Stimulated activated CD4-positive, alpha-beta T cell treated with anti-CD3 and anti-CD28 coated beads, Interleukin-2, amount 100 ng/mL, for 48 hours (primary cell): ENCODE data around the gene CFB.
A peak's percentile ranks its signal among the peaks of the same experiment; 100 is the strongest.
"Not testable (repeated sequence)": the region's sequence is repeated elsewhere in the genome, so short reads cannot be mapped to it uniquely, and the experiment has no call there.

Experiments
- DNase-seq, 2 donors: peaks; one replicate each; pipeline ENCODE4 v3.0.0-alpha.2; 2020

The CFB gene

DNA sequence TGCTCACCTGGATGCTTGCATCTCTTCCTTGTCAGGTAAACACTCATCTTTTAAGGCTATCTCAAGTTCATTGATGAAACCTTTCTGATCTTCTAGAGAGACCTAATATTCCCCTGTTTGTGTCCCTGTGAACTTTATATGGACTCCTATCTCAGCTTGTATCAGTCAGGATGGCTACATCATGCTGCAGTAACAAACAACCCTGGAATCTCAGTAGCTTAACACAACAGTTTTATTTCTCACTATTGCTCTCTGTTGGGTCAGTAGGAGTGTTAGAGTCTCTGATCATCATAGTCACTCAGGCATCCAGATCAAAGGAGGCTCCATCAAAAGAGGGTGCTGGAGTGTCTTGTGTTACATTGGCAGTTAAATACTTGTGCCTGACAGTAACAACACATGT, 30.5 kb upstream of the CFB start:
- no peak for DNase-seq

DNA sequence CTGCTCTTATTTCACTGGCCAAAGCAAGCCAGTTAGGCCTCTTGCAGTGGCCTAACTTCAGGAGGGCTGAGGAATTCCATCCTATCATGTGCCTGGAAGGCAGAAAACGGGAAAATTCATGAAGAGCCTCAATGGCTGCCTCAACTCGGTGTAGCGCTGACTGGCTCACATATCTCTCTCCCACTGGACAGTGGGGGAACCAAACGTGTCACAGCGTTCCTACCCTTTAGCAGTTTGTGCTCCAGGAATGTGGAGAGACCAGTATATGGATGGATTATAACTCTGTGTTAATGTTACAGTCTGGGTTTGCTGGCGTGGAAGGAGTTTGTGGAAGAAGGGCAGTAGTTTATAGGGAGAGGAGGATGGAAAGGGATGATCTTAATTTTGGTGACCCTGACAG, 30.1 kb upstream of the CFB start:
- DNase-seq = no peak

DNA sequence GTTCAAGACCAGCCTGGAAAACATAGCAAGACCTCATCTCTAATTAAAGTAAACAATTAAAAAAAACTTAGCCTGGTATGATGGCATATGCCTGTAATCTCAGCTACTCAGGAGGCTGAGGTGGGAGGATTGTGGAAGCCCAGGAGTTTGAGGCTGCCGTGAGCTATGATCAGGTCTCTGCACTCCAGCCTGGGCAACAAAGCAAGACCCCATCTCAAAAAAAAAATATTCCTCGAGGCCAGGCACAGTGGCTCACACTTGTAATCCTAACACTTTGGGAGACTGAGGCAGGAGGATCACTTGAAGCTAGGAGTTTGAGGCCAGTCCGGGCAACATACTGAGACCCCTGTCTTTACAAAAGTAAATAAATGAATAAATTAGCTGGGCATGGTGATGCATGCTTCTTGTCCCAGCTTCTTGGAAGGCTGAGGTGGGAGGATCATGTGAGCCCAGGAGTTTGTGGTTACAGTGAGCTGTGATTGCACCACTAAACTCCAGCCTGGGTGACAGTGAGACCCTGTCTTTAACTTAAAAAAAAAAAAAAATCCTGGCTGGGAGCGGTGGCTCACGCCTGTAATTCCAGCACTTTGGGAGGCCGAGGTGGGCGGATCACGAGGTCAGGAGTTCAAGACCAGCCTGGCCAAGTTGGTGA, 27.7 kb upstream of the CFB start:
- no peak for DNase-seq

DNA sequence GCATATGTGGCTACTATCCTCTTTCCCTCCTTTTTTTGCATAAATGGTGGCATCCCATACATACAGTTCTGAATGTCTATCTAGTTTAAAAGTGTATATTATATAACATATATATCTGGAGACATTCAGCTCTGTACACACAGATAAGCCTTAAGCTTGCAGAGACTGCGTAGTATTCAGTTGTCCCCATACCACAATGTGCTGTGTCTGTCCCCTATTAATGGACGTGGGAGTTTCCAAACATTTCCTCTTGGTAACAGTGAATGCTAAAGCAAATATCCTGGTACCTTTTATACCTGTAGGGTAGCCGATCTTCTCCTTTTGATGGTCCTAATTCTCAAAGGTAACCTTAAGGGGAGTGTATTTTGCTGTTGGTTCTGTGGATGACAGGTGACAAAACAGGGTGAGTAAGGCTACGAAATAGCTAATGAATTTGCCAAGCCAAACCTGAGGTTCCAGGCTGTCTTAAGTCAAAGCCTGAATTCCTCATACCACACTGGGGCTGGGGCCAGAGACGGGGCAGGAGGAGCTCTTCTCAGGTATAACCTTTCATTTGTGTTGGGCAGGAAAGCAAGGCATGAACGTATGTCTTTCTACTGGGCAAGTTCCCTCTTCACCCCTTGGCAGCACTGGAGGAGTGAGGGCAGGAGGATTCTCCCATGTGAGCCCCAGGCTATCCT, 26.1 kb upstream of the CFB start:
- DNase-seq = no peak

GRCh38 chr6:31920811-31921210, 25.1 kb upstream of the CFB start:
- no peak for DNase-seq

DNA sequence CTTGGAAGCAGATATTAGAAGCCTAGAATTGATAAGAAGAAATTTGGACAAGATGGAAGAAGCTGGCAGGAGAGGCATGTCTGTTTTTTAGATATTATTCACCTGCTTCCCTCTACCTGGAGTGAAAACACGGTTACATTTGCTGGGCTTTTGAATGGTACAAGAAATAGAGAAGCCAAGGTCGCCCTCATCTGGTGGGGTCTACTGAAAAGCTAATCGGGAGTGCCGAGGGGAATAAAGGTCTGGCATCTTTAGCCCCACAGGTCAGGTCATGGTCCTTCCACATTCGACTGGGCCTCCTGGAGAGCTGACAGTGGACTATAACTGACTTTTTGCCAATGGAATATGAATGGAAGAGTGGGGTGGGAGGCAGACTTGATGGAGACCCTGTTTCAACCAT, 23.0 kb upstream of the CFB start:
- DNase-seq = peak in 1 of 2 donors; percentile 6

DNA sequence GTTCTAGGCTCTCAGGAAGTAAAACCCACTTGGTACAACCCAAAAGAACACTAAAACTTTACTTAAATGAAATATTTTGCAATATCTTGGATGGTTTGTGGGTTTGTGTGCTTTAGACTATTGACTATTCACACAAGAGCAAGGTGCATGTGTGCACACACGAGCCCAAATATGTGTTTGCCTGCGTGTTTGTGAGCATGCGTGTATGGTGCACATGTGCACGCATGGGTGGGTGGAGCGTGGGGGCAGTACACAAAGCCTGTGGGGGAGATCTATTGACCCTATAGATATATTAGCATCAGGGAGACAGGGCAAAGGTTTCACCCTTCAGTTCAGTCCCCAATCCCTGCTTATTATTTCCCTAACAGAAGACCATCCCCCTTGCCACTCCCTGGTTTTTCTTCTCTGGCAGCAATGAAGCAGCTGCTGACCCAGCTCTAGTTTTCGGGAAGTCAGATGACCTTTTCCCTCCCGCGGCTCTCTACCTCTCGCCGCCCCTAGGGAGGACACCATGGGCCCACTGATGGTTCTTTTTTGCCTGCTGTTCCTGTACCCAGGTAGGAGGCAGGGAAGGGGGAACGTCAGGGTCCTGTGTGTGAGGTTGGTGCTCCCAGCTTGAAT, 18.5 kb upstream of the CFB start, which contains the start of gene C2:
TSS of gene C2 (plus strand) at position 476 of the 621 bp plus-strand sequence. CDS start at position 512, 36 bp downstream.
- no peak for DNase-seq

GRCh38 chr6:31927863-31928671, 17.8 kb upstream of the CFB start:
- DNase-seq = no peak

- no peak for DNase-seq
Measured at GRCh38 chr6:31928672-31928939, 17.3 kb upstream of the CFB start.

DNA sequence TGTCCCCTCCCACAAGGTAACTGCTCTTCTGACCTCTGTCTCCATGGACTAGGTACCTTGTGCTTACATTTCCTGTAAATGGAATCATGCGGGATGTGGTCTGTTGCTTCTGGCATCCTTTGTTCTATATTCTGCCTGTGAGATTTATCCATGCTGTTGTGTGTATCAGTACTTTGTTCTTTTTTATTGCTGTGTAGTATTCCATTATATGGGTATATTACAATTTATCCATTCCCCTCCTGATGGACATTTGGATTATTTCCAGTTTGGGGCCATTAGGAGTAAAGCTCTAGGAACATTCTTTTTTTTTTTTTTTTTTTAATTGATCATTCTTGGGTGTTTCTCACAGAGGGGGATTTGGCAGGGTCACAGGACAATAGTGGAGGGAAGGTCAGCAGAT, 14.9 kb upstream of the CFB start:
- no peak for DNase-seq

GRCh38 chr6:31932137-31932536, 13.8 kb upstream of the CFB start:
- not testable (repeated sequence) for DNase-seq

DNA sequence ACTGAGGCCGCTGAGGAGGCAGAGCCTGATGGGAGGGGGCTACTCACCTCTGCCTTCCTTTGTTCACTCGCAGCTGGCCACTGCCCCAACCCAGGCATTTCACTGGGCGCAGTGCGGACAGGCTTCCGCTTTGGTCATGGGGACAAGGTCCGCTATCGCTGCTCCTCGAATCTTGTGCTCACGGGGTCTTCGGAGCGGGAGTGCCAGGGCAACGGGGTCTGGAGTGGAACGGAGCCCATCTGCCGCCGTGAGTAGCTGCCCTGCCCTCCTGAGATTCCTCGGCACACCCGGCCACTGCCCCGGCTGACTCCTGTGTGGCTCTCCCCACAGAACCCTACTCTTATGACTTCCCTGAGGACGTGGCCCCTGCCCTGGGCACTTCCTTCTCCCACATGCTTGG, 12.4 kb upstream of the CFB start:
- DNase-seq = no peak

GRCh38 chr6:31935021-31935420, 10.9 kb upstream of the CFB start:
- no peak for DNase-seq

GRCh38 chr6:31935823-31936222, 10.1 kb upstream of the CFB start:
- DNase-seq = no peak

DNA sequence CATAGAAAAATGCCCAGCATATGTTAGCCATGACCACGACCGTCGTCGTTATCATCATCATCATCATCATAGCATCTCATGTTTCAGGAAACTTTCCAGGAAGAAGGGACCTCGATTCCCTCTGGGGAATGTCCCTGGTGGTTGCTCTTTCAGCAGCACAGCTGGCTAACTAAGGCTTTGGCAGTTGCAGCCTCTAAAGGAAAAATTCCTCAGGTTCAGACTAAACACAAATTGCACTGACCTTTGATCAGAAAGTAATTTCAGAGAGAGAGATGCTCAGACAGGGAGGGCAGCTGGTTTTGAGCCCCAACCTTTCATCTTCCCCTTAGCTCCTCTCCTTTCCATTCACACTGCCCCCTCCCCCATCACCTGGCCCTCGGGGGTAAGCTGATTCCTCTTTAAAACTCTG, 5.6 kb upstream of the CFB start:
- DNase-seq = no peak

- no peak for DNase-seq
Measured at GRCh38 chr6:31943742-31944141, 2.2 kb upstream of the CFB start.

- no peak for DNase-seq
Measured at GRCh38 chr6:31945154-31945506, 765 bp upstream of the CFB start.

- DNase-seq = no peak
Measured at GRCh38 chr6:31946370-31946885, 533 bp downstream of the CFB start.

DNA sequence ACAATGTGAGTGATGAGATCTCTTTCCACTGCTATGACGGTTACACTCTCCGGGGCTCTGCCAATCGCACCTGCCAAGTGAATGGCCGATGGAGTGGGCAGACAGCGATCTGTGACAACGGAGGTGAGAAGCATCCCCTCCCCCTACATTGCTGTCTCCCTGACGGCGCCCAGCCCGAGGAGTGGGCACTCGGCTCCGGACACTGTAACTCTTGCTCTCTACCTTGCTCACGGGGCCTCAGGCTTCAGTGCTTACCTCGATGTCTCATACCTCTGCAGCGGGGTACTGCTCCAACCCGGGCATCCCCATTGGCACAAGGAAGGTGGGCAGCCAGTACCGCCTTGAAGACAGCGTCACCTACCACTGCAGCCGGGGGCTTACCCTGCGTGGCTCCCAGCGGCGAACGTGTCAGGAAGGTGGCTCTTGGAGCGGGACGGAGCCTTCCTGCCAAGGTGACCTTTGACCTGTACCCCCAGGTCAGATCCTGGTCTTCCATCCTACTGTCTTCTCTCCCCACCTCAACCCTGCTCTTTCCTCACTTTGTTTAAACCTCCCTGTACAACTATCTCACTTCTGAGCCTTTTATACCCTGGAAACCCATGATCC, 1.3 kb downstream of the CFB start:
- no peak for DNase-seq

GRCh38 chr6:31947864-31948263, 2.0 kb downstream of the CFB start:
- no peak for DNase-seq

DNA sequence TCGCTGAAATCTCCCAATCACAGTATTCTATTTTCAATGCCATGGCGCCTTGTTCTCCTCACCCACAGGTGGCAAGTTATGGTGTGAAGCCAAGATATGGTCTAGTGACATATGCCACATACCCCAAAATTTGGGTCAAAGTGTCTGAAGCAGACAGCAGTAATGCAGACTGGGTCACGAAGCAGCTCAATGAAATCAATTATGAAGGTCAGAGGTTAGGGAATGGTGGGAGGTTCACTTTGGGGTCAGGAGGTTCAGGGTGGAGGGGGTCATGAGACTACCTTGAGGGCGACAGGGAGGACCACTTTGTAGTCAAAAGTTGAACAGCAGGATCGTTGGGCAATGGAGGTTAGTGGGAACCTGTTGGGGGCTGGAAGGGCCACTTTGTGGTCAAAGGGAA, 2.4 kb downstream of the CFB start:
- DNase-seq = no peak

DNA sequence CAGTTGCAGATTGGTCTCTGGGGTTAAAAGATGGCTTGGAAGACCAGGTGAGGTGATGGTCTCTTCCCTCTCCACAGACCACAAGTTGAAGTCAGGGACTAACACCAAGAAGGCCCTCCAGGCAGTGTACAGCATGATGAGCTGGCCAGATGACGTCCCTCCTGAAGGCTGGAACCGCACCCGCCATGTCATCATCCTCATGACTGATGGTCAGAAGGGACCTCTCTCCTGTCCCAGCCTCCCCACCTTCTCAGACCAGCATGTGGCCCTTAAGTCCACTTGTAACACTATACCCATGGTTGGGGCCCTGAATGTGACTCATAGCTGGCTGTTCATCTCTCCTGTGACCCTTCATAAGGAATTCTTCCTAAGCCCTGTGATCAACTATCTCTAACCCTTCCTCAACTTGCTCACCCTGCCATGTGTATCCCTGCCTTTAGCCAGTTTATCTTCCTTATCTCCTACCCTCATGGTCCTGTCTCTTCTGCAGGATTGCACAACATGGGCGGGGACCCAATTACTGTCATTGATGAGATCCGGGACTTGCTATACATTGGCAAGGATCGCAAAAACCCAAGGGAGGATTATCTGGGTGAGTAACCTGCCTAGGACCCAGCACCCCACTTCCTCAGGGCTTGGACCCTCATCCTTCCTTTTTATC, 3.0 kb downstream of the CFB start:
- DNase-seq = no peak
